GM12892 (cell line): Measurements from ENCODE around the gene REXO1.

Experiments
- POLR2A ChIP-seq: IDR thresholded peaks from 2 replicates; pipeline ENCODE4 v1.6.1; 2011; ENCODE audit warnings: low read depth, low read length, control low read depth
- TAF1 ChIP-seq: IDR thresholded peaks from 2 replicates; pipeline ENCODE4 v1.6.1; 2011; ENCODE audit warnings: low read depth, mild to moderate bottlenecking, control low read depth, low read length, borderline replicate concordance

- no peak for TF ChIP-seq POLR2A
- TF ChIP-seq TAF1: no peak
Measured at GRCh38 chr19:1823539-1824251, 24.6 kb downstream of the REXO1 start.
